Stimulated activated CD8-positive, alpha-beta memory T cell treated with anti-CD3 and anti-CD28 coated beads, Interleukin-12 subunit alpha, Interleukin-12 subunit beta, amount 100 ng/mL, for 4 hours (primary cell): ENCODE results near the gene ATR.
"Not testable (repeated sequence)": the region's sequence is repeated elsewhere in the genome, so short reads cannot be mapped to it uniquely, and the experiment has no call there.

Experiments
- DNase-seq: peaks from one replicate; pipeline ENCODE4 v3.0.0-alpha.2; 2020; ENCODE audit warnings: low read depth

Gene ATR

GRCh38 chr3:142447852-142448823, 130.4 kb downstream of the ATR start, which contains the start of gene XRN1:
Gene XRN1 (minus strand): TSS chr3:142448037. CDS start chr3:142447944, 93 bp downstream.
- DNase-seq = peak; percentile 90

GRCh38 chr3:142447301-142447851, 131.2 kb downstream of the ATR start:
- peak; percentile 24 for DNase-seq

- no peak for DNase-seq
Observed at GRCh38 chr3:142445816-142446254, 132.7 kb downstream of the ATR start.

- DNase-seq = no peak
Observed at GRCh38 chr3:142444343-142444742, 134.2 kb downstream of the ATR start.

GRCh38 chr3:142443060-142443459, 135.5 kb downstream of the ATR start:
- DNase-seq = not testable (repeated sequence)

- not testable (repeated sequence) for DNase-seq
Observed at GRCh38 chr3:142439499-142440220, 138.9 kb downstream of the ATR start.

GRCh38 chr3:142438096-142438495, 140.4 kb downstream of the ATR start:
- DNase-seq = not testable (repeated sequence)

GRCh38 chr3:142436951-142437585, 141.5 kb downstream of the ATR start:
- no peak for DNase-seq

GRCh38 chr3:142434503-142434902, 144.0 kb downstream of the ATR start:
- DNase-seq = no peak

- DNase-seq = no peak
Observed at GRCh38 chr3:142433110-142433509, 145.4 kb downstream of the ATR start.

- DNase-seq = no peak
Observed at GRCh38 chr3:142429582-142429981, 149.0 kb downstream of the ATR start.

GRCh38 chr3:142424754-142425153, 153.8 kb downstream of the ATR start:
- DNase-seq = no peak

GRCh38 chr3:142418926-142419592, 159.5 kb downstream of the ATR start:
- no peak for DNase-seq

- DNase-seq = no peak
Observed at GRCh38 chr3:142417302-142417701, 161.2 kb downstream of the ATR start.

- not testable (repeated sequence) for DNase-seq
Observed at GRCh38 chr3:142400537-142400936, 178.0 kb downstream of the ATR start.
